ENCODE data around the gene BAZ2B. TPM values are rescaled to one million over a fixed set of nuclear protein-coding genes. Genes with fewer than 3 reads are reported as not detected.
A peak's percentile ranks its signal among the peaks of the same experiment; 100 is the strongest.

BAZ2B gene
- total and polyA plus RNA-seq, 2 of the 13 experiments (the other 11 are each of a cell fraction or from before 2014, with no cell fraction given): 14.0 to 15.1 TPM

- in situ Hi-C loops (cut with HindIII; ENCODE audit: extremely low pct_ligation_motif_present, low pct_unique_long_range_greater_than_20kb): no loop called here
- Histone ChIP-seq H3K79me2 (ENCODE audit: insufficient read depth, low read length) (no peaks in the 10 kb centered on the region), H3K27me3 (ENCODE audit: control insufficient read depth in 1 of 2, insufficient read depth in 2 of 2, low read length in 2 of 2) (no peaks in the 10 kb centered on the region), H3K9ac (ENCODE audit: insufficient read depth, low read depth, low read length) (no peak overlapping the region), H3K36me3 (replicated peaks in 1 of 2; ENCODE audit: control insufficient read depth in 1 of 2, insufficient read depth in 2 of 2, low read length in 2 of 2) (0 out of 5 replicates have a peak, but pooled peaks cover 0 to 3% of the 10 kb centered on the region in 2 experiments), H3K4me1 (ENCODE audit: insufficient read depth, low read length) (peaks cover 16% of the 10 kb centered on the region), H2AFZ (ENCODE audit: low read length) (no peak overlapping the region), H3K4me3 (replicated peaks in 1 of 3; ENCODE audit: insufficient read depth in 1 of 3, low read depth in 2 of 3, low read length in 3 of 3) (no peak overlapping the region), H4K20me1 (ENCODE audit: insufficient read depth, low read length) (no peaks in the 10 kb centered on the region), H3K27ac (ENCODE audit: extremely low read length, insufficient read depth, low read length) (peak overlapping the region; percentile 12), H3K4me2 (ENCODE audit: low read depth, low read length) (no peak overlapping the region), H3K9me3 (ENCODE audit: low read length) (no peaks in the 10 kb centered on the region)
- no TSS peak for BruUV-seq (replicated peaks)
- ATAC-seq (peak; percentile 75), FAIRE-seq (no peak), DNase-seq (ENCODE audit: low spot score) (peak; percentile 20)
- WGBS (ENCODE audit: low lambda C conversion rate): 43% methylated on average over 2 of the region's 2 CpGs
- POLR2A ChIA-PET: no interaction called here
- intact Hi-C loops (cut with micrococcal nuclease; ENCODE audit: unreplicated experiment): loop anchor here (2.0 kb wide), 1 partner anchor 19 kb away; no protein-coding TSS in a partner anchor
- CTCF ChIA-PET (ENCODE audit: low intra/inter-chr PET ratio, low total read pairs): no interaction called here
- no peak for TF ChIP-seq BRCA1 (CRISPR knock-in tag; IDR thresholded peaks at IDR 0.05)
- no peak for TF ChIP-seq SNAPC2 (CRISPR knock-in tag; IDR thresholded peaks at IDR 0.05)
- no peak for TF ChIP-seq TBX3 (IDR thresholded peaks at IDR 0.05; ENCODE audit: borderline replicate concordance)
- TF ChIP-seq ZNF574 (CRISPR knock-in tag; IDR thresholded peaks at IDR 0.05): no peak
- peak; percentile 58; the same call in 1 of the 2 replicates for TF ChIP-seq HNF4A (CRISPR knock-in tag; IDR thresholded peaks at IDR 0.05)
- TF ChIP-seq ZNF451 (CRISPR knock-in tag; IDR thresholded peaks at IDR 0.05): no peak
- peak in 1 of 2 experiments; percentile 46; a peak in 1 of 4 replicates for TF ChIP-seq NR2F1 (CRISPR knock-in tag; IDR thresholded peaks at IDR 0.05)
- no peak for TF ChIP-seq RERE (CRISPR knock-in tag; IDR thresholded peaks at IDR 0.05; ENCODE audit: low read depth)
- TF ChIP-seq KDM4B (CRISPR knock-in tag; IDR thresholded peaks at IDR 0.05): no peak
- no peak for TF ChIP-seq BATF2 (CRISPR knock-in tag; IDR thresholded peaks at IDR 0.05)
- no peak for TF ChIP-seq SETDB1 (CRISPR knock-in tag; IDR thresholded peaks at IDR 0.05; ENCODE audit: borderline replicate concordance)
- TF ChIP-seq MEIS1 (CRISPR knock-in tag; IDR thresholded peaks at IDR 0.05; ENCODE audit: borderline replicate concordance): no peak
- TF ChIP-seq ZNF263 (CRISPR knock-in tag; IDR thresholded peaks at IDR 0.05): peak; percentile 49; the same call in 1 of the 2 replicates
- TF ChIP-seq NR2F6 (IDR thresholded peaks at IDR 0.05): 0 out of 2 replicates have a peak, but pooled peaks have one; percentile 30
- TF ChIP-seq NR2F6 (CRISPR knock-in tag; IDR thresholded peaks at IDR 0.05): no peak
- TF ChIP-seq RFX3 (CRISPR knock-in tag; IDR thresholded peaks at IDR 0.05): no peak
Observed at GRCh38 chr2:159362094-159362493, 254.3 kb downstream of the BAZ2B start.
